ENCODE data around the gene DTX1.

Gene DTX1

DNA sequence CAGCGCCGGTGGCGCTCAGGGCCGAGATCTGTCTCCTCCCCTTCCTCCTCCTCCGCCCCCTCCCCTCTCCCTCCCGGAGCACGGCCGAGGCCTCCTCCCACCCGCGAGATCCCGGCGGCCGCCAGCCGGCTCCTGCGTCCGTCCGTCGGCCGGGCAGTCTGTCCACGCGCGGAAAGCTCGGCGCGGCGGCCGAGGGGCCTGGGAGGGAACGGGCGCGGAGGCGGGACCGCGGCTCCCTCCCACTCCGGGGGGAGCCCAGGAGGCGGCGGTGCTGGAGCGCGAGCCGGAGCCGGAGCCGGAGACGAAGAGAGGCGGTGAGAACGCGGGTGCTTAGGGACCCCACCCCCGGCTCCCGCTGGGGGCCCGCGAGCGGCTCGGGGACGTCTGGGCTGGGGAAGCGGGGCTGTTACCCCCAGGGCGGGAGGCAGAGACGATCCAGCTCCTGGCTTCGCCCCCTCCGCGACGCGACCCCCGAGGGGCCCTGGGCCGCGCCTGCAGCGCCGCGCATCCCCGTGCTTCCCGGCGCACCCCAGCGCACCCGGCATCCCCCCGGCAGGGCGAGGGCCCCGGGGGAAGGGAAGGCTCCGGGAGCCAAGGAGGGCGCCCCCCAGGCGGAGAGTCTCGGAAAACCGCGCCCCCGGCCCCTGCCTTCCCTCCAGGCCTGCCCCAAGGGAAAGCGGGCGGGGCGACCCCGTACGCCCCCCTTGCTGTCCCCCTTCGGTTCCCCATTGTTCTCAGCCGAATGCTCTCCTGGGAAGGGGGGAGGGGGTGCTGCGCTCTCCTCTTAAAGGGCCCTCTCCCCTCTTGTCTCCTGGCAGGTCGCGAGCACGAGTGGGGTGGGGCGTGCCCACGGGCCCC lies at the start of gene DTX1:
DTX1 (plus strand) TSS at position 100 of the 858 bp plus-strand sequence. CDS start 1,463 bp downstream, outside the sequence.
- no peak for DNase-seq (ENCODE audit: low read depth)

DNA sequence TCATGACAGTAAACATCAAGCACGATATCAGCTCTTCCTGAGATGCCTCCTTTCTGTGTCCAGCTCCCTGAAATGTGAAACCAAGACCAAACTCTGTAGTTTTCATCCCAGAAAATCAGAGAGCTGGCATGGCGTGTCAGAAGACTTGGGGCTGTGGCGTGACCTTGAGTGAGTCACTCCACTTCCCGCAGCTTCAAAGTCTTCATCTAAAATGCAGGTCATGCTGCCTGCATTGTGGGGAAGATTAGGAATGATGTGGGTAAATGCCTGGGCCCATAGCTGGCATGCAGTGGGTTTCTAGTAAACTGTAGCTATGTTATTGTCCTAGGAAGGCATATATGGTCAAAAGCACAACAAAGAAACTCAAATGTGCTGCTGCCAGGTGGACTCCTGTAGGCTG lies 49.4 kb upstream of the DTX1 start:
- no peak for DNase-seq (ENCODE audit: low read depth)

DNA sequence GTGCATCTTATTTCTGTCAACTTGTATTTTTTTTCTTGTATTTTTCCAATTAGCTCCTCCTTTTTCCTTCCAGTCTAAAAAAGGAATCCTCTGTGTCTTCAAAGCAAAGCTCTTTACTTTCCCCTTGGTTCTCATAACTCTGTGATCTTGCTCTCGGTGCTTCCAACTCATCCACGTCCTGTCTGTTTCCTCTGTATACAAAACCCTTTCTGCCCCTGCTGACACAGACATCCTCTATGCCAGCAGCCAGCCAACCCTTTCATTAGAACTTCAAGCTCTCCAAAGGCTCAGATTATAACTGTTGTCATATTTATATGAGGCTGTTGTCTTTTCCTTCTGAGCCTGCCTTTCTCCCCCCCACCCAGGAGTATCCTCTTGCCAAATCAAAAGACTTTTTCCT lies 45.8 kb upstream of the DTX1 start:
- DNase-seq (ENCODE audit: low read depth): no peak

DNA sequence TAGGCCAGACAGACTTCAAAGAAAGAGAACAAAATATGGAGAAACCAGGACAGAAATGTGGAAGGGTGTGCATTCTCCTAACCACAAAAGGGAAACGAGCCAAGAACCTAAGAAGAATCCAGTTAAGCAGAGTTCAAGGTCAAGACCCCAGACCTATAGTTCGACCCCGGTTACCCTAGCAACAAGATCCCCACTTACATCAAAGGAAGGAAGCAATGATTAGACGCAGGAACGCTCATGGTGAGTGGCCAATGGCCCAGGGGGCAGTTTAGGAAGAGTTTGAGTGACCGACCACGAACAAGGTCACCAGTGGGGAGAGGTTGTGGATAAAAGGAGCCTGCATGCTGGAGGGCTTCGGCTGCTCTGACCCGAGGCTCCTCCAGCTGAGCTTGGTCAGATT lies 42.0 kb upstream of the DTX1 start:
- DNase-seq (ENCODE audit: low read depth): no peak

DNA sequence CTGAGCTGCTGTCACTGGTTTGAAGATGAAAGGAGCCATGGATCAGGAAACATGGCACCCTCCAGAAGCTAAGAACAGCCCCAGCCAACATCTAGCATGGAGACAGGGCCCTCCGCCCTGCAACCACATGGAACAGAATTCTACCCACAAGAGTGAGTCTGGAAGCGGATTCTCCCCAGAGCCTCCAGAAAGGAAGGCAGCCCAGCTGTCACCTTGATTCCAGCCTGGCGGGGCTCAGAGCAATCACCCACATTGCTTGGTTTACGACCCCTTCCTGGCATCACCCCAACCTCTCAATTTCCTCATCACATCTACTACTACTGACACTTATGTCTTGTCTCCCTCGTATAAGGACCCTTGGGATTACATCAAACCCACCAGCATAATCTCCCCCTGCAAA lies 39.7 kb upstream of the DTX1 start:
- DNase-seq (ENCODE audit: low read depth): no peak

DNA sequence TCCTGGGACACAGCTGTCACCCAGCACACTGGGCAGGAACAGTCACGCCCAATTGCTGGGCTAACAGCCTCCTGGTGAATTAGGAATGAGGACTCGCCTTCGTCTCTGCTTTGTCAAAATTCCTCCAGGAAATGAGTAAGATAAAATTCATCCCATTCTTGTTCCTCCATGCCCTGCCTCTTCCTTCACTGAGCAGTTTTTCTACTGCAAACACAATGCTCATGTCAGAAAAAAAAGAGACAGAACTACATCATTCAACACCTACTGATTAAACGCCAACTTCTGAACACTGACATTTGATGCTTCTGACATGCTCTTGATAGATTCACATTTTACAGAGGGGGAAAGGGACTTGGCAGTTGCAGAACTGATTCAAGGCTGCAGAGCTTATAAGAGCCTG lies 37.5 kb upstream of the DTX1 start:
- DNase-seq (ENCODE audit: low read depth): no peak

DNA sequence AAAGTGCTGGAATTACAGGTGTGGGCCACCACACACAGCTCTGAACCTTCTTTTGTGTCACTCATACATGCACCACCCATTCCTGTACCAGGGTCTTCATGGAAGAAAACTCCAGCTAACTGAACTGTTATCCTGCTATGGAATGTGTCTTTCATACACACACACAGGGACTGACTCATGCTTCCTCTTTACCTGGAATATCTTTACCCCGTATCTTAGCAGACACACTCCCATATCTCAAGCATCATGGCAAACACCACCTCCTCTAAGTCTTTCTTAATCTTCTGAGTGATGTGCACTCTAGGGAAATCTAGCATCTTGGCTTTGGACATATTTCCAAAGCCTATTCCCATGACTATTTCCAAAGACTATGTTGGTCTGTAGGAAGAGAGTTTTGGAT lies 35.0 kb upstream of the DTX1 start:
- DNase-seq (ENCODE audit: low read depth): no peak

DNA sequence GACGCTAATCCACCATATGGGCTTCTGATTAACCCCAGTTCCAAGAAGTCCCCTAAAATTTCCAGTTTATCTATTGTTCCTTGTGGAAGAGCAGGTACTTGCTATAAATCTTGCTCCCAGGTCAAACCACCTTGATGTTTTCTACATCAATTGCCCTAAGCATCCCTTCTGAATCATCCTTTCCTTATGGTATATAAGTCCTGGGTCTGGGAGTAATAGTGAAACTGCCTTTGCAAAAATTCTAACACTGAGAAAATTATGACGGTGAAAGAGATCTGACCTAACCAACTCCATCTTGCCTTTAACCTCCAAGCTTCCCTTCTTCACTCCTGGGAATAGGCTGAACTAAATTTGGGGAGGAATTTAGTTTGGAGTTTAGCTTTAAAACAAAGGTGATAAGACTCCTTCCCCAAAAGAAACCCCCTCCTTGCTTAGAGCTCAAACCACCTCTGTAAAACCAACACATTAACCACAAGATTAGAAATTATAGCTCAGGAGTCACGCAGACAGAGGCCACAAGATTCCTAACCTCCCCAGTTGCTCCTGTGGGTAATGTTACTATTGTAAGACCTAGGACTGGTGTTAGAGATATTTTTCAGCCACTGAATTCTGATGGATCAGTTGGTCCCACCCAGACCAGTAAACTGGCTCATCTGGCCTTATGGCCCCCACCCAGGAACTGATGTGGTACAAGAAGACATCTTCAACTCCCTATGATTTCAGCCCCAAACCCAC lies 33.8 kb upstream of the DTX1 start:
- DNase-seq (ENCODE audit: low read depth): no peak

DNA sequence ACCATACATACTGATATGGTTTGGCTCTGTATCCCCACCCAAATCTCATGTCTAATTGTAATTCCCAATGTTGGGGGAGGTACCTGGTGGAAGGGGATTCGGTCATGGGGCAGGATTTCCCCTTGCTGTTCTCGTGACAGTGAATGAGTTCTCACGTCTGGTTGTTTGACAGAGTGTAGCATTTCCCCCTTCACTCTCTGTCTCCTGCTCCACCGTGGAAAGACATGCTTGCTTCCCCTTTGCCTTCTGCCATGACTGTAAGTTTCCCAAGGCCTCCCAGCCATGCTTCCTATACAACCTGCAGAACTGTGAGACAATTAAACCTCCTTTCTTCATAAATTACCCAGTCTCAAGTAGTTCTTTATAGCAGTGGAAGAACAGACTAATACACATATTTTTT lies 28.8 kb upstream of the DTX1 start:
- DNase-seq (ENCODE audit: low read depth): no peak

DNA sequence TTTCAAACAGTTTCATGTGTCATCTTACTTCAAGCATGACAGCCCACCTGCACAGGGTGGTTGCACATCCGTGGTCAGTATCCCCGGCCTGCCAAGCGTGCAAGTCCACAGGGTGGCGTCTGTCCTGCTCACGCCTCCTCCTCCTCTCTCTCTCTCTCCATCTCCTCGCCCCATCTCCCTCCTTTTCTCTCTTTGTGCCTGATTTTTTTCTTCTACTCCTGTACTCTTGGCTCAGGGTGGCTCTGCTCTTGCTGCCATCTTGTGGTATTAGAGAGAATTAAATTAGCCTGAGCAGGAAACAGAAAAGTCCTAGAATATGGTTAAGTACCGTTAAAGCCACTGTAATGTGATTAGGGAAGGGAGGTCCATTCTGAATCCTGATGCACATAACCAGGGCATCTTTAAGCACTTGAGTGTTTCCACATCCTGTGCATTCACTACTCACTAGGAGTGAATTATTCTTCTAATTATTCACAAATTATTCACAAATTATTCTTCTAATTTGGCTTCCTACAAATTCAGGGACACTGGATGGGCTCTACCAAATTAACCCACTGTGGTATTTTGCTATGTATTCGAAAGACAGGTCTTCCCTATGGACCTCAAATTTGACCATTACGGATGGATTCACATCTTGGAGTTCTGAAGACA lies 25.5 kb upstream of the DTX1 start:
- no peak for DNase-seq (ENCODE audit: low read depth)

DNA sequence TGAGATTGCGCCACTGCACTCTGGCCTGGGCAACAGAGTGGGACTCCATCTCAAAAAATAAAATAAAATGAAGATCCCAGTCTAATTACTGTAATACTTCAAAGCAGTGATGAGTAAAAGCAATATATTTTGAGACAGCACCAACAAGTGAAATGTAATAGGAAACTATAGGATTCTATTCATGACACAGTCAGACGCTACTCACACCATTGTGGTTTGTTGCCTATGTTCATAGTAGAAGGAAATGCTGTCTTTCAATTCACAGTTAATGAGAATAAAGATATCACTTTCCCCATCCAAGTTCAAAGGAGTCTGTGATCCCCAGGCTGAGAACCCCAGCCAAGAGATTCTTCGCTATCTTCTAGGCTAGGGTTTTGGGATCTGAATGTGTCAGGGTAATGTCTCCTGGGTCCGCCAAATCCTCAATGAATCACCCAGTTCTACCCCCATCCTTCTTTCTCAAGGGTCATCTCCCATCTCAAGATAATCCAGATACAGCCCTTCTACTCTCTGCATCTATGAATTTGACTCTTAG lies 16.6 kb upstream of the DTX1 start:
- DNase-seq (ENCODE audit: low read depth): no peak

DNA sequence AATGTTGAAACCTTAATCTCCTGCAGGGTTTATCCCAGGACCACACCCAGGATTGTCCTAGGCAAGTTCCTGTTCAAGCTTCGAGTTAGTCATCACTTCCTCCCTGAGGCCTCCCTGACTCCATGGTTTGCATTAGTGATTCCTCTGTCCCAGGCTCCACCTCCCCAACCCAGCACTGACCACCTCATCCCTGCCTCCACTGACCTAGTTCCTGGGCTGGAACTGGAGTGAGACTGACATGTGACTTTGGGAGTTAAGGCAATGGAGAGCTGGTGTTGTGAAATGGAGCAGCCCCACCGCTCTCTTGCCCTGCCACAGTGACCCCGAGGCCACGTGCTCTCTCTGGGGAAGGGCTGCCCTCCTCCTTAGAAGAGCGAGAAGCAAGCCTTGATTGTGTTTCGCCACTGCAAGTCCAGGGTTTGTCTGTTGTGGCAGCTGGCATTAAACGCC lies 15.8 kb upstream of the DTX1 start:
- DNase-seq (ENCODE audit: low read depth): no peak

DNA sequence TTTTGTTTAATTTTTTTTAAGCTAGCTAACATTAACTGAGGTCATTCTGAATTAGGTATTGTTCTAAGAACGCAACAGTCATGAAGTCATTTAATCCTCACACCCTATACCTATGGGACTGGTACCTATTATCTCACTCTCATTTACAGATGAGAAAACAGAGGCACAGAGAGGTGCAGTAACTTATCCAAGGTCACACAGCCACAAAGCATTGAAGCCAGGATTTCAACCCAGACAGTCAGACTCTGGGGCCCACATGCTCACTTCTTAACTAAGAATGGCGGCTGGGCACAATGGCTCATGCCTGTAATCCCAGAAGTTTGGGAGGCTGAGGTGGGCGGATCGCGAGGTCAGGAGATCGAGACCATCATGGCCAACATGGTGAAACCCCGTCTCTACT lies 15.0 kb upstream of the DTX1 start:
- DNase-seq (ENCODE audit: low read depth): no peak

DNA sequence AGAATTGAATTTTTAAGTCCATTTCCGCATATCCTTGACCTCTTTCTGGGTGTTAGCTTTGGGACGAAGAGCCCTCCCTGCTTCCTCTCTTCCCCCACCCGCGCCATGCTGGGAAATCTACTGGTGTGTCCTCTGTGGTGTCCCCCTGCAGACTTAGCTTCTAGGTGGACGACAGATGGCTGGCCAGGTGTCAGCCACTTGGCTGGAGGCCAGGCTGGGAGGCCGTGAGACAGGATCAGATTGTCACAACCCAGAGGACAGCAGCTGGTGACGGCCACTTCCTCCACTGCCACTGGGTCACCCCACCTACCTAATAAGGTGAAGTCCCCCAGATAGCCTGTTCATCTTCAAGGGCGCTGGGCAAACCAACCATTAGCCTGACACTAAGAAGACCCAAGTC lies 13.3 kb upstream of the DTX1 start:
- no peak for DNase-seq (ENCODE audit: low read depth)

DNA sequence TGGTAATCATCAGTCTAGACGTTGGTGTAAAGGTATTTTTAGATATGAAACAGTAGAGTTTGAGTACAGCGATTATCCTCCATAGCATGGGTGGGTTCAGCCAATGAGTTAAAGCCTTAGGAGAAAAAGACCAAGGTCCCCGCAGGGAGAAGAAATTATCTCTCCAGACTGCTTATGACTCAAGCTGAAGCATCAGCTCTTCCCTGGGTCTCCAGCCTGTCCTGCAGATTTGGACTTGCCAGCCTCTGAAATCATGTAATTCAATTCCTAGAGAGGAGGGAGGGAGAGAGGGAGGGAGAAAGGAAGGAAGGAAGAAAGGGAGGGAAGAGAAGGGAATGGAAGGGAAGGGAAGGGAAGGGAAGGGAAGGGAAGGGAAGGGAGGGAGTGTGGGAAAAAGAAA lies 12.0 kb upstream of the DTX1 start:
- DNase-seq (ENCODE audit: low read depth): no peak

DNA sequence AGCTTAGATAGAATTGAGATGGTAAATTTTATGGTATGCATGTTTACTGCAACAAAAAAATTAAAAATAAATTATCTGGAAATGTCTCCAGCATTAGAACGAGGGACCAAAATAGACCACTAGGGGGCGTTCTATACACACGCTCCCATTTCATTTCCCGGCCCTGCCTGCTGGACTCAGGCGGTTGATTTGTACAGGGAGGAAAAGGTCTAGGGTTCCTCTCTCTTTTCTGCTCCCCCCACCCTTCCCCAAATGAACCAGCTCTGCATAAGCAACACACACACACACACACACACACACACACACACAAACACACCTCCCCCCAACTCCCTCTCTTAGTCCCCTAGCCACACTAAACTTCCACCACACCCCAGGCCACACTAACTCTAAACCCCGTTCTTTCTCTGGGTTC lies 7.8 kb upstream of the DTX1 start:
- DNase-seq (ENCODE audit: low read depth): no peak

DNA sequence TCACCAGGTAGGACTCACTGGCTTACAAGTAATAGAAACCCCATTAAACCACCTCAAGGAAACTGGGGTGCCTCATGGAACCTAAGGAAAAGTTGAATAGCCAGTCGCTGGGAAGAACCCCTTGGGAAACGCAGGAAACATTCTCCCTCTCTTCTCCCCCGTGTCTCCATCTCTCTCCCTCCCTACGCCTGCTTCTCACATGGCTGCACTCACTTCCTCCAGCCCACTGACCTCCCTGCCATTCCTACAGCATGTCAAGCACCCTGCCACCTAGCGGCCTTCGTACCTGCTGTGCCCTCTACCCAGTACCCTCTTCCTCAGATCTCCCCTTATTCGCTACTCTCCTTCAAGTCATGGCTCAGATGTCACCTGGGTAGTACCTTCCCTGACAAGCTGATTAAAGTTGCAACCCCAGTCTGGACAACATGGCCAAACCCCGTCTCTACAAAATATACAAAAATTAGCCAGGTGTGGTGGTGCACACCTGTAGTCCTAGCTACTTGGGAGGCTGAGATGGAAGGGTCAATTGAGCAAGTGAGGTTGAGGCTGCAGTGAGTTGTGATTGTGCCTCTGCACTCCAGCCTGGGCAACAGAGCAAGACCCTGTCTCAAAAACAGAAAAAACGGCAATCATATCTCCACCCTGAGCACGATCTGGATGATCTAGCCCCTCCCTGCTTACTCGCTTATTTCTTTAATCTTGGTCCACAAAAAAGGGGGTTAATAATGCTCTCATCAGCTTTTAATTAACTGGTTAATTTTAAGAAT lies 6.4 kb upstream of the DTX1 start:
- DNase-seq (ENCODE audit: low read depth): no peak

DNA sequence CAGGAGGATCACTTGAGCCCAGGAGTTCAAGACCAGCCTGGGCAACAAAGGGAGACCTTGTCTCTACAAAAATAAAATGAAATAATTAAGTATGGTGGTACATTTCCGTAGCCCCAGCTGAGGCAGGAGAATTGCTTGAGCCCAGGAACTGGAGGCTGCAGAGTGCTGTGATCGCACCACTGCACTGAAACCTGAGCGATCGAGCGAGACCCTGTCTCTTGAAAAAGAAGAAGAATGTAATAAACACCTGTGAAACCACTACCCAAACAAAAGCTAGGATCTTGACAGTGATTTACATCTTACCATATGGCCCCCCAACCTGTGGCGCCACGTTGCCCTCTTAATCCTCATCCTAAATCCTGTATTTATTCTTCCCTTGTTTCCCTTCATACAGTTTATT lies 5.7 kb upstream of the DTX1 start:
- DNase-seq (ENCODE audit: low read depth): no peak

DNA sequence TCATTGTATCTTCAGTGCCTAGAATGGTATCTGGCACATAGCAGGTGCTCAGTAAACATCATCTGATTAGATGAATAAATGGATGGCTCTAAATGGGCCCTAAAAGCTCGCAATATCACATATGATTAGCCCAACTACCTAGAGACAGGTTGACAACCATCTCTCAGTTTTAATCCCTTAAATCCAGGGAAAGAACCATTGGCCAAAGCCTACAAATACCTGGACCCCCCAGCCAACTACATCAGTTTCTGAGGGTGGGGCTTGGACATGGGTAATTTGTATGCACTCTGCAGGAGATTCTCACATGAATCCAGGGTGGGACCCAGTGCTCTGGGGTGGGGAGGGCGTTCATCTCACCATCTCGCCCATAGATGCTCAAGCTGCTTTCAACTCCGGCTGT lies 4.8 kb upstream of the DTX1 start:
- DNase-seq (ENCODE audit: low read depth): no peak

DNA sequence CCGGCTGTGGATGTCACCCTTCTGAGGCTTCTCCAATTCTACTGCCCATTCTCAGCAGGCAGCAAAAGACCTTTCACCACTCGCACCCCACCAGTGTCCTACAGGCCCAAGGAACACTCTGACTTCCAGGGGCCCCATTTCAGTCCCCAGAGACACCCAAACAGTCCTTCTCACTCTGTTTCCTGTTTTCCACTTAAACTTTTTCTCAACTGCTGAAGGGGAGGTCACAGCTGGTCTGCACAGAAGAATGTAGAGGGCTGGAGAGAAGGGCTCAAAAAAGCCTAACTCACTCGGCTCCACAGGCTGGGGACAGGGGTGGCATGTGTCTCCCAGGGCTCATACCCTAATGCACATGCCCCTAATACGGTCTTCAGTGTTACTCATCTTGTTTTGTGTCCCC lies 4.2 kb upstream of the DTX1 start:
- no peak for DNase-seq (ENCODE audit: low read depth)

DNA sequence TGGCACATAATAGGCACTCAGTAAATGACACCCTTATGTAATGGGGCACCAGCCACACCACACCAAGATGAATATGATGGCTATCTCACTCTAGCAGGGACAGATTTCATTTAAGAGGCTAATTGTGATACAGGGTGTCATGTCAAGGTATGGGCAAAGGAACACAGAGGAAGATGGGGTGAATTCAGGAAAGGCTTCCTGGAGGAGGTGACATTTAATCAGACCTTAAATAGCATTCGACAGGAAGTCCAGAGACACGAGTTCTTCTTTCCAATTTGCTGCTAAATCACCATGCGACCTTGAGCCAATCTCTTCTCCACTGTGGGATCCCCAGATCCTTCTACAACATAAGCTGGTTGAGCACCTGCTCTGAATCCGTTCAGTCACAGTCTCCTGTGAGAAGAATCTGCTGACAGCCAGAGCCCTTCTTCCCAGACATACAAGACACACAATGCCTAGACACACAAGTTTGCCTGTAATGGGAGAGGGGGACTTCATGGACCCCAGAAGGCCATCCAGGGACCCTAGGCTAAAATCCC lies 1.5 kb upstream of the DTX1 start:
- DNase-seq (ENCODE audit: low read depth): no peak

All from stimulated activated CD8-positive, alpha-beta memory T cell treated with anti-CD3 and anti-CD28 coated beads, Interleukin-7, amount 100 ng/mL, for 24 hours (primary cell).